Chondrocyte (in vitro differentiated cells): ENCODE data around the gene VASN. TPM values are rescaled to one million over a fixed set of nuclear protein-coding genes. Genes with fewer than 3 reads are reported as not detected.

Experiments used
- DNase-seq: peaks from one replicate; pipeline ENCODE4 v3.0.0; 2021; ENCODE audit warnings: mixed read lengths, low spot score
- H3K27ac Mint-ChIP-seq: one replicate; pipeline ENCODE4 v1.8.0; 2021; ENCODE audit warnings: mild to moderate bottlenecking, moderate library complexity, mixed read lengths; ENCODE audit not compliant: unreplicated experiment
- H3K27me3 Mint-ChIP-seq: 2 replicates; pipeline ENCODE4 v1.8.0; 2021; ENCODE audit warnings: low read depth, mixed read lengths
- H3K36me3 Mint-ChIP-seq: 2 replicates; pipeline ENCODE4 v1.8.0; 2021; ENCODE audit warnings: low read depth, mixed read lengths
- H3K4me1 Mint-ChIP-seq: 2 replicates; pipeline ENCODE4 v1.8.0; 2021; ENCODE audit warnings: low read depth, mild to moderate bottlenecking, mixed read lengths
- H3K4me3 Mint-ChIP-seq: one replicate; pipeline ENCODE4 v1.8.0; 2021; ENCODE audit warnings: mild to moderate bottlenecking, moderate library complexity, mixed read lengths; ENCODE audit not compliant: unreplicated experiment
- H3K9me3 Mint-ChIP-seq: 2 replicates; pipeline ENCODE4 v1.8.0; 2021; ENCODE audit warnings: low read depth, mixed read lengths
- total RNA-seq: library from RNA; stranded (reverse); gene quantifications from 3 replicates; pipeline ENCODE4 v1.2.1, GENCODE V29; 2021
- TF ChIP-seq, protein P1 (sequence below): fragments of 200-600 bp; sonication (generic); IDR thresholded peaks from 2 replicates; pipeline ENCODE4 v1.5.0; 2021; ENCODE audit warnings: antibody characterized with exemption, mild to moderate bottlenecking, moderate library complexity

The VASN gene
- total RNA-seq, 1 donor from 2014 or later = 82.0 TPM

DNA sequence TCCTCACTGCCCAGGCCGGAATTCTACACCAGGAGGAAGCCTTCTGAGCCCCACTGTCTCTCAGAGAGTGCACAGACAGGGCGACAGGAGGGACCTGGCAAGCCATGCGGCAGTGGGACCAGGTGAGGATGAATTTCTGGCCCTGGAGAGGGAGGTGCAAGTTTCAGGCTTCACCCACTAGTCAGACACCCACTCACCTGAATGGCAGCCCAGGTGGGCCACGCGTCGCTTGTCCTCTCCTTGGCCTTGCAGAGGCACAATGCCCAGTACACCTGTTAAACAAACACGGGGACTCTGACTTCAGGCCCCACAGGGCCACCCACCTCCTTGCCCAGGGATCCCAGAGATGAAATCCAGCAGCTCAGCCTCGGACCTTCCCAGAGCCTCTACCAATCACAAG, 40.5 kb downstream of the VASN start:
- peaks cover 2% of the 10 kb centered on the region for H3K36me3 Mint-ChIP-seq
- DNase-seq = no peak

DNA sequence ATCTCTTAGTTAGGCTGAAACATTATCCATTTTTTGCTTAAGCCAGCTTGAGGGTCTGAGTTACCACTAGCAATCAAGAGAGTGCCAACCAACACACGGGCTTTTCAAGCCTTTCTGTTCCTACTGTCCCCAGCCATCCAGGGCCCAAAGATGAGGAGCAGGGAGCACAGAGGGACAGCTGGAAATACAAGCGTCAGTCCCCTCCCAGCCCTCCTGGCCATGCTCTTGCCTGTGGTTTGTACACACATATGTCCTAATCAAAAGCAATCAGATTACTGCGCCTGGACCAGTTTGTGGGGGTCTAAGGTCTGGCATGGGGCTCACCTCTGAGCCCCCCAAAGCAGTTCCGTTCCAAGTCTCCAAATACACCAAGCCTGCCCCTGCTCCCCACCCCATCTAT, 41.2 kb downstream of the VASN start:
- Mint-ChIP-seq H3K4me3 (no peak overlapping the region), H3K4me1 (peaks cover 26% of the 10 kb centered on the region), H3K9me3 (no peaks in the 10 kb centered on the region), H3K27ac (no peak overlapping the region), H3K27me3 (no peaks in the 10 kb centered on the region), H3K36me3 (peaks cover 2% of the 10 kb centered on the region)
- TF ChIP-seq, protein P1, sequence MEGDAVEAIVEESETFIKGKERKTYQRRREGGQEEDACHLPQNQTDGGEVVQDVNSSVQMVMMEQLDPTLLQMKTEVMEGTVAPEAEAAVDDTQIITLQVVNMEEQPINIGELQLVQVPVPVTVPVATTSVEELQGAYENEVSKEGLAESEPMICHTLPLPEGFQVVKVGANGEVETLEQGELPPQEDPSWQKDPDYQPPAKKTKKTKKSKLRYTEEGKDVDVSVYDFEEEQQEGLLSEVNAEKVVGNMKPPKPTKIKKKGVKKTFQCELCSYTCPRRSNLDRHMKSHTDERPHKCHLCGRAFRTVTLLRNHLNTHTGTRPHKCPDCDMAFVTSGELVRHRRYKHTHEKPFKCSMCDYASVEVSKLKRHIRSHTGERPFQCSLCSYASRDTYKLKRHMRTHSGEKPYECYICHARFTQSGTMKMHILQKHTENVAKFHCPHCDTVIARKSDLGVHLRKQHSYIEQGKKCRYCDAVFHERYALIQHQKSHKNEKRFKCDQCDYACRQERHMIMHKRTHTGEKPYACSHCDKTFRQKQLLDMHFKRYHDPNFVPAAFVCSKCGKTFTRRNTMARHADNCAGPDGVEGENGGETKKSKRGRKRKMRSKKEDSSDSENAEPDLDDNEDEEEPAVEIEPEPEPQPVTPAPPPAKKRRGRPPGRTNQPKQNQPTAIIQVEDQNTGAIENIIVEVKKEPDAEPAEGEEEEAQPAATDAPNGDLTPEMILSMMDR = no peak
- no peak for DNase-seq

More for the DNA sequence above, 40.5 kb downstream of the VASN start:
- H3K27ac Mint-ChIP-seq = no peak overlapping the region
- no peak overlapping the region for H3K4me3 Mint-ChIP-seq
- H3K9me3 Mint-ChIP-seq = no peaks in the 10 kb centered on the region
- TF ChIP-seq, protein P1 = no peak
- H3K4me1 Mint-ChIP-seq = peaks cover 26% of the 10 kb centered on the region
- no peaks in the 10 kb centered on the region for H3K27me3 Mint-ChIP-seq

DNA sequence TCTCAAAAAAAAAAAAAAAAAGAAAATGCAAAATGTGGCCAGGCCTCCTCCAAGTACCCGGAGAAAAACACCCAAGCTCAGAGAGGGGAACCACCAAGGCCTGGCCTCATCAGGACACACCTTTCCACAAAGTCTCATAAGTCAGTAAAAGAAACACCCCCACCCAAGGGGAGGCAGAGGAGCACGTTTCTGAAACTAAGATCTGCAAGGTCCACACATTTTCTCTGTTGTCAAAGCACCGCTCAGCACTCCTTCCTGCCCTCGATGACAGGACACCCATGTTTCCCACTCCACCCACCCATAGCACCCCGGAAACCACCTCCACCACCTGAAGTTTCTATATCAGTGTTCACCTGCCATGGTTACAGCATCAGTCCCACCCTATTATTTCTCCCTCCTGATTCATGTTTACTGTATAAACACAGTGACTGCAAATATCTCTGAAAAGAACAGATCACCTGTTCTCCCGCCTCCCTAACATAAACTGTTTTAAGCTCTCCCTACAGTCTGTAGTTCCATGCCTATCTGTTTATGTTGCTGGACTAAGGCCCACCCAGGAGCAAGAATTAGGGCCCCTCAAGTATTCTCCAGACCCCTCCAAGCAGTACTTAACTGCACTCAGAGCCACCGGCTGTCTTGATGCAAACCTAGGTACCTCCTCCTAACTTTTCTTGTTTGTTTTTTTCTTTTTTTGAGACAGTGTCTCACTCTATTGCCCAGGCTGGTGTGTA, 42.7 kb downstream of the VASN start:
- peaks cover 2% of the 10 kb centered on the region for H3K36me3 Mint-ChIP-seq
- H3K27me3 Mint-ChIP-seq = no peaks in the 10 kb centered on the region
- TF ChIP-seq, protein P1 = no peak
- H3K9me3 Mint-ChIP-seq = no peaks in the 10 kb centered on the region
- DNase-seq = no peak
- H3K4me3 Mint-ChIP-seq = no peak overlapping the region
- peaks cover 26% of the 10 kb centered on the region for H3K4me1 Mint-ChIP-seq
- no peak overlapping the region for H3K27ac Mint-ChIP-seq

DNA sequence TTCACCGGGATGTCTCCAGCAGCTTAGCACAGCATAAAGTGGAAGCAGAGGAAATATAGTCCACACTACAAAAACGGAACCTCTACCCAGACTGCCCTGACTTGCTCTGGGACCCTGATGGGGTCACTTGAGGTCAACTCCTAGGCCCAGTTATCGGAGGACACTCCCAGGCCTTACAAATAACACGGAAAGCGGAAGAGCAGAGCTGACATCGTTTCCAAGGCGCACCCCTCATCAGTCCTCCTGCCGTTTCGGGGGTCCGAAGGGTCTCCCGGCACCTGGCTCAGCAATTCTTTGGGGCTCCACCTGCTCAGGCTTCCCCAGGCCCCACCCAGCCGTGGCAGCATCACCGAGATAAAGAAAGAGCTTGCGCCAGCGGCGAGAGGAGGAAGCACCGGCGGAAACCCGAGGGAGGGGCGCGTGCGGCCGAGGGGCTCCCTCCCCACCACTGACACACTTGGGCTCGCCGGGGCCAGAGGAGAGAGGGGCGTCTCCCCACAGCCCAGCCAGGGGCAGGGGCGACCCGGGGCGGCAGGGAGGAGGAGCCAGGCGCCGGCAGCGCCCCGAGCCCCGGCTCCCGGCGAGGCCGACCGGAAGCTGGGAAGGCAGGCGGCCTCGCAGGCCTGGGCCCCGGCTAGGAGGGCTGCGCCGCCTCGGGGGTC, 44.0 kb downstream of the VASN start:
- Mint-ChIP-seq H3K4me3 (peak overlapping the region; percentile 84), H3K9me3 (no peaks in the 10 kb centered on the region), H3K27ac (peak overlapping the region; percentile 68), H3K27me3 (no peaks in the 10 kb centered on the region), H3K36me3 (peaks cover 2% of the 10 kb centered on the region), H3K4me1 (peaks cover 22% of the 10 kb centered on the region)
- TF ChIP-seq, protein P1 = no peak
- DNase-seq = peak; percentile 77

DNA sequence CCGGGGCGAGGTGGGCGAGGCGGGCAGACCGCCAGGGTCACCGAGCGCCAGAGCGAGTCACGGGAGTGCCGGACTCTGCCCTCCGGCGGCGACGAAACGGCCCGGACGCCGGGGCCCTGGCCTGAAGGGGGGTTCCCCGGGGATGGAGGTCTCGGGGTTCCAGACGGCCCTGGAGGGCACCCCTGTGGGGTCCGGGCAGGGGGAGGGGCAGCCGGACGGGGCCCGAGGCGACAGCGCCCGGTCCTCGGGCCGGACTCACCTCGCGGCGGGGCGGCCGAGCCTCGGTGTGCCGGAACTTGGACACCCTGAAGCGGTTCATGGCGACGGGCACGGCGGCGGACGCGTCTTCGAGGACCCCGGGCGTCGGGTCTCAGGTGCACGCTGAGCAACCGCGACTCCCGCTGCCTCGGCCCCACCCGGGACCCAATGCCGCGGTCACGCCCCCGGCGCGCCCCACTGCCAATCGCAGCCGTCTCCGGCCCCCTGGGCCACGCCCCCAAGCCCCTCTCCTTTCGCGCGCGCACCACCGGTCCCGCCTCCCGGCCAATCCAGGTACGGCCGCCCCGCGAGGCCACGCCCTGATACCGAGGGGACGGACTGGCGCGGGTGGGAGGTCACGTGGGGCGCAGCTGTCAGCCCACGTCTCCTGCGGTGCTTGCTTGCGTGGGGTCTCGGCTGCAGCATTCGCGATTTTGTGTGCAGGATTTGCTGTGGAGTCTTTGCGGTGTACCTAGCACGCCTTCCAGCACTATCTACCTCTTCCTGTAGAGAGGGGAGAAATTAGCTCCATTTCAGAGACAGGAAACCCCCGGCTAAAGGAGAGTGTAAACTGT, 44.8 kb downstream of the VASN start, which contains the start of gene CORO7:
Gene CORO7 (minus strand): TSS at position 397 of the 833 bp plus-strand sequence. CDS start 78 bp downstream, at position 319.
- H3K27ac Mint-ChIP-seq = peak within 1 kb of the TSS; percentile 68
- H3K9me3 Mint-ChIP-seq = no peaks in the 10 kb centered on the region
- peaks cover 18% of the 10 kb centered on the region for H3K4me1 Mint-ChIP-seq
- TF ChIP-seq, protein P1 = no peak
- peaks cover 2% of the 10 kb centered on the region for H3K36me3 Mint-ChIP-seq
- peak within 1 kb of the TSS; percentile 84 for H3K4me3 Mint-ChIP-seq
- no peaks in the 10 kb centered on the region for H3K27me3 Mint-ChIP-seq
- peak; percentile 98 for DNase-seq
